Tibial artery (tissue), 4 donors: ENCODE data around the gene PRRC2C.

ENCODE experiments used
- DNase-seq, 2 donors: peaks; one replicate each; pipeline ENCODE4 v3.0.0-alpha.2; 2019
- H3K27ac ChIP-seq, 2 donors: fragments of 200-600 bp; sonication (generic) in 1 of 2; 1 replicate in 1 of 2; 2 replicates in 1 of 2; pipeline ENCODE4 v1.5.1; 2018 to 2019; ENCODE audit warnings: mild to moderate bottlenecking in 1 of 2
- H3K27me3 ChIP-seq, 2 donors: fragments of 200-600 bp; sonication (generic) in 1 of 2; one replicate each; pipeline versions ENCODE4 v1.5.1 to v1.6.0; 2016 to 2019
- H3K36me3 ChIP-seq, 3 donors: fragments of 200-600 bp; sonication (generic) in 2 of 3; one replicate each; pipeline ENCODE4 v1.5.1; 2016 to 2019; ENCODE audit warnings: mild to moderate bottlenecking in 2 of 3
- H3K4me1 ChIP-seq, 4 donors: fragments of 200-600 bp; sonication (generic) in 2 of 4; 1 replicate in 3 of 4; 2 replicates in 1 of 4; pipeline ENCODE4 v1.5.1; 2016 to 2019
- H3K4me3 ChIP-seq, 2 donors: fragments of 200-600 bp; sonication (generic) in 1 of 2; 1 replicate in 1 of 2; 2 replicates in 1 of 2; pipeline ENCODE4 v1.5.1; 2018 to 2019; ENCODE audit warnings: mild to moderate bottlenecking in 2 of 2
- H3K9me3 ChIP-seq, 3 donors: fragments of 200-600 bp; sonication (generic) in 1 of 3; one replicate each; pipeline ENCODE4 v1.5.1; 2016 to 2019
- CTCF ChIP-seq, 2 experiments: fragments of 200-600 bp in 1 of 2; fragments of 450-650 bp in 1 of 2; IDR thresholded peaks; one replicate each; pipeline ENCODE4 v1.5.1; 2017 to 2019; ENCODE audit warnings: antibody characterized with exemption in 2 of 2, mild to moderate bottlenecking in 1 of 2, moderate library complexity in 1 of 2
- intact Hi-C: fragments of 100-400 bp; cut with DNase I; formaldehyde crosslinking; loops from one replicate; pipeline ENCODE4 v1.15.0; 2023; ENCODE audit warnings: low total_unique reads

Gene PRRC2C

GRCh38 chr1:171457412-171457811 is 27.9 kb upstream of the PRRC2C start:
- Histone ChIP-seq H3K4me1 (no peaks in the 10 kb centered on the region), H3K4me3 (no peak overlapping the region), H3K27ac (no peak overlapping the region), H3K9me3 (no peaks in the 10 kb centered on the region), H3K27me3 (no peaks in the 10 kb centered on the region), H3K36me3 (no peaks in the 10 kb centered on the region)
- intact Hi-C loops = no loop called here
- TF ChIP-seq CTCF (IDR thresholded peaks at IDR 0.05) = no peak
- no peak for DNase-seq

GRCh38 chr1:171460018-171460620 is 25.2 kb upstream of the PRRC2C start:
- no peaks in the 10 kb centered on the region for H3K36me3 ChIP-seq
- intact Hi-C loops = no loop called here
- H3K27ac ChIP-seq = no peak overlapping the region
- DNase-seq = no peak
- no peak for TF ChIP-seq CTCF (IDR thresholded peaks at IDR 0.05)
- H3K9me3 ChIP-seq = no peaks in the 10 kb centered on the region
- H3K4me3 ChIP-seq = no peak overlapping the region
- H3K27me3 ChIP-seq = no peaks in the 10 kb centered on the region
- no peaks in the 10 kb centered on the region for H3K4me1 ChIP-seq

GRCh38 chr1:171467626-171468025 is 17.7 kb upstream of the PRRC2C start:
- DNase-seq = no peak
- Histone ChIP-seq H3K4me1 (peaks cover 0 to 19% (median 5%) of the 10 kb centered on the region in 4 donors), H3K9me3 (no peaks in the 10 kb centered on the region), H3K27me3 (no peaks in the 10 kb centered on the region), H3K4me3 (no peak overlapping the region), H3K27ac (peak overlapping the region; percentile 20 to 46), H3K36me3 (no peaks in the 10 kb centered on the region)
- TF ChIP-seq CTCF (IDR thresholded peaks at IDR 0.05) = no peak
- intact Hi-C loops = no loop called here

- Histone ChIP-seq H3K4me3 (peak overlapping the region in 1 of 2 donors; percentile 3), H3K27ac (peak overlapping the region; percentile 29 to 46), H3K9me3 (no peaks in the 10 kb centered on the region), H3K36me3 (no peaks in the 10 kb centered on the region), H3K27me3 (no peaks in the 10 kb centered on the region), H3K4me1 (peaks cover 0 to 19% (median 5%) of the 10 kb centered on the region in 4 donors)
- no peak for DNase-seq
- intact Hi-C loops = no loop called here
- TF ChIP-seq CTCF (IDR thresholded peaks at IDR 0.05) = no peak
Measured at GRCh38 chr1:171468120-171468750, 17.1 kb upstream of the PRRC2C start.

- no peak for TF ChIP-seq CTCF (IDR thresholded peaks at IDR 0.05)
- Histone ChIP-seq H3K27me3 (no peaks in the 10 kb centered on the region), H3K27ac (no peak overlapping the region), H3K4me3 (no peak overlapping the region), H3K4me1 (peaks cover 0 to 19% (median 5%) of the 10 kb centered on the region in 4 donors), H3K9me3 (no peaks in the 10 kb centered on the region), H3K36me3 (no peaks in the 10 kb centered on the region)
- intact Hi-C loops = no loop called here
- DNase-seq = no peak
Measured at GRCh38 chr1:171470726-171471125, 14.6 kb upstream of the PRRC2C start.
